HG03159 (cell line): ENCODE data around the gene GPSM1.
A peak's percentile ranks its signal among the peaks of the same experiment; 100 is the strongest.
"Not testable (repeated sequence)": the region's sequence is repeated elsewhere in the genome, so short reads cannot be mapped to it uniquely, and the experiment has no call there.

Experiments
- ATAC-seq: cut with Tn5 transposase; IDR thresholded peaks from one replicate; pipeline ENCODE4 v1.9.1; 2021; ENCODE audit warnings: mild to moderate bottlenecking, moderate library complexity; ENCODE audit not compliant: unreplicated experiment

GPSM1 gene

DNA sequence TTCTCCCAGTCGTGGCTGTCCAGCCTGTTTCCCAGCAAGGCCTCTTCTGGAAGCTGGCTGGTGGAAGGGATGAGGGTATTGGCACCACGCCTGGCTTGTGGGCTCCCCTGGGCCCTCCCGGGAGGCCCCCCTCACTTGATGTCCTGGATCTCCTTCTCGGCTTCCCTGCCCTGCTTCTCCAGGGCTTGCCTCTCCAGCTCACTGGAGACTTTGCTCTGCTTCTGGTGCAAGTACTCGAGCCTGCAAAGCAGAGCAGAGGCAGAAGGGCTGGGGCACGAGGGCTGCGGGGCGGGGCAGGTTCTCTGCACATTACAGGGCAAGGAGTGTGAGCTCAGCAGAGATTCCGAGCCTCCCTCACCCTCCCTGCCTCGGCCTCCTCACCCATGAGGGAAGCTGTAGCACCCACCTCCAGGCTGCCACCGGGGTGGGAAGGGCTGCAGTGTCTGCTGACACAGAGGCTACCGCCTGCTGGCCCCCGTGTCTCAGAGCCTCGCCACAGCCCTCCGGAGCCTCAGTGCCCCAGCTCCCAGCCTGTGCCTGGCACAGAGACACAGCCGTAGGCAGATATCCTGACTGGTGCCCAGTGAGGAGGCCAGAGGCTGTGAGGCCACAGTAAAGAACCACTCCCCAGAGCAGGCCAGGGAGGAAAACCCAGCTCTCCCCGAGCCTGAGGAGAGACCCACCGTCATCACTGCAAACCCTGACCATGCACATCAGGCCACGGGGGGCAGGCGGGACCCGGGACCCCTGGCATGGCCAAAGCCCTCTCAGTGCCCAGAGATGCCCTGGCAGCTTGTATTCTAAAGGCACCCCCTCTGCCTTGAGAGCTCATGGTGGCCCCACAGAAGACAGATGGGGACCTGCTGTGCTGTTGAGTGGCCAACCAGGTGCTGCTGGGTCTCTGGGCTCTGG is 65.5 kb downstream of the GPSM1 start:
- no peak for ATAC-seq

DNA sequence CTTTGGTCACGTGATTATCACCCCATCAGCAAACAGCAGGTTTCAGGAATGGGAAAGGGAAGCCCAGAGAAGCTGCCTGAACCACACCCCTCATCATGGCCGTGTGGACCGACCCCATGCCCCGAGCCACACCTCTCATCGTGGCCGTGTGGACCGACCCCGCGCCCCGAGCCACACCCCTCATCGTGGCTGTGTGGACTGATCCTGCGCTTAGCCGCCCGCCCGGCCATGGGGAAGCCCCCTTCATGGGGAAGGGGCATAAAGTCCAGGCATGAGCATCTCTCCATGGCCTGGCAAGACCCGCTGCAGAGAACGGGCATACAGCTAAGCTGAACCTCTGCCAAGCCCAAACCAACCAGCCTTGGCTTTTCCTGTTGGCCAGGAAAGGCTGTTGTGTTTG is 66.2 kb downstream of the GPSM1 start:
- no peak for ATAC-seq

DNA sequence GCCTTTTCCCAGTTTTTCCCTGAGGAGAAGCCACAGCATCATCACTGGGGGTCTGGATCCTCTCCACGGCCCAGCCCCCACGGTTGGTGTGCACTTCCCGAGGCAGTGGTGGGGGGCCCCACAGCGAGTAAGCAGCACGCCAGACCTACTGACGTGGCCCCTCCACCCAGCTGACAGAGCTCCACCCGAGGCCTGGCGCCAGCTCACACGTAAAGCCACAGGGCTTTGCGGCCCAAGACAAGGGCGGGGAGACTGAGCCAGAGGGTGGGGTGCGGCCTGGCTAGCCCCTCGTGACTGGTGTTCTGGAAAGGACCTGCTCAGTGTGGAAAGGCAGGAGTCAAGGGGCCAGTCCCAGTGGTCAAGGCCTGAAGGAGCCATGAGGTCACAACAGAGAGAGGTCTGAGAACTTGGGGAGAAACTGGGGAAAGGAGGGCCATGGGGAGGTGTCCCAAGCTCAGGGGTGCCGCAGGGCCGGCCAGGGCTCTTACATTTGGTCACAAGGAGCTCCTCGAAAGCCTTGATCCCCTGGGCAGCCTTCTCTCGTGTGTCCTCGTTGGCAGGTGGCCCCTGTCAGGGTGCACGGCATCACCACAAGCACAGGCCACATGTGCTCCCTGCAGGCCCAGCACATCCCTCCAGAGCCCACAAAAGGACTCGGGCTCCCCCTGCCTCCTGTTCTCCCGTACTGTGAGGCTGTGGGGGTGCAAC is 67.1 kb downstream of the GPSM1 start:
- ATAC-seq: no peak

DNA sequence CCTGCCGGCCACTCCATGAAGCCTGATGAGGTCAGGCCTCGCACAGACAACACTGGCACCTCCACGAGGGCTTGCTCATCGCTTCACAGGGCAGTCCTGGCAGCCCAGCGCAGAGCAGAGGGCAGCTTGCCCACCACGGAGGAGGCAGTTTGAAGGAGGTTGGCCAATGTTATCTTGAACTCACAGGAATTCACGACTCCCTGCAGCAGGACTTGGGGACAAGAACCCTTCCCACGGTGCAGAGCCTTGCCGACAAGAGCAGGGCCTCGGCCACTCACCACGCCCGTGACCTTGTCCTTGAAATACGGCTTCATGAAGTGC is 67.6 kb downstream of the GPSM1 start:
- no peak for ATAC-seq

DNA sequence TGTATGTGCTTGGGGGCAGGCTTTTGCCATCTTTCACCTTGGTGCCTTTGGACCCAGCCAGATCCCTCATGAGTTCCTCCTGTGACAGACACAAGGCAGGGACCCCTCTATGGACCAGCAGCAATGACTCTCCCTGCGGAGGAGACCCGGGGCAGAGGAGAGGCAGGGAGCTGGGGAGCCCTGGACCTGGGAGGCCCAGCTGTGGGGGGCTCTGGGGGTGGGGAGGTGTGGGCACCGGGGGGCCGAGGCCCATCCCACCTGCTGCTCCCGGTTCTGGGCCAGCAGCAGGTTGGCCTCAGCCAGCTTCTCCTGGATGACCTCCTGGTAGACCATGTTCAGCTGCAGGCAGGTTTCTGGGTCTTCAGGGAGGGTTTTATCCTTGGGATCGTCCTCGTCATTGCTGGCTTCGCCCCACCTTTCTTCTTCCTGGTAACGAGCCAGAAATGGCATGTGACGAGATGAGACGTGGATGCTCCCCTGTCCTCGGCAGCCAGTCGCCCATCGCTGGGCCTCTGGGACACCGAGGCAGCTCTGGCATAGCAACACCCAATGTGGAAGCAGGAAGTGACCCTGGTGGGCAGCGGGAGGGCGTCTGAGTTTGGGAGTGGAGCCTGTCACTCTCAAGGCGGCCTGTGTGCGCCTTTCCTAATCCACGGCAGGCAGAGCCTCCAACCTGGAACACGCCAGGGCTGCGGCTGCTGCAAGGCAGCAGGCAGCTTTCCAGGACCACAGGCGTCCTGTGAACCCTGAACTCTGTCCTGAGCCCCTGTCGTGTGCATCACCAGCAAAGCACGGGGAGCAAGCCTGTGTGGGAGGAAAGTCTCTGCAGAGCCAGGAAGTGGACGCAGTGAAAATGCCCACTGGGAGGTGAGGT is 68.2 kb downstream of the GPSM1 start:
- ATAC-seq: no peak

DNA sequence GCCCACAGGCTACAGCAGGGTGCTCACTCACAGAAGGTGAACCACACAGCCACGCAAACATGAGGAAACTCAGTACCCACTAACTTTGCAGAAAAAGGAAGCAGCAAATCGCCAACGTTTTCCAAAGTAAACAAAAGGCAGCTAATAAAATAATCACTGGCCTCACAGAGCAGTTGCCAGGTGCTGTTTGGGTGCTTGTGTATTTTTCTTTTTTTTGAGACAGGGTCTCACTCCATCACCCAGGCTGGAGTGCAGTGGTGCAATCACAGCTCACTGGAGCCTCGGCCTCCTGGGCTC is 68.8 kb downstream of the GPSM1 start:
- ATAC-seq: no peak

DNA sequence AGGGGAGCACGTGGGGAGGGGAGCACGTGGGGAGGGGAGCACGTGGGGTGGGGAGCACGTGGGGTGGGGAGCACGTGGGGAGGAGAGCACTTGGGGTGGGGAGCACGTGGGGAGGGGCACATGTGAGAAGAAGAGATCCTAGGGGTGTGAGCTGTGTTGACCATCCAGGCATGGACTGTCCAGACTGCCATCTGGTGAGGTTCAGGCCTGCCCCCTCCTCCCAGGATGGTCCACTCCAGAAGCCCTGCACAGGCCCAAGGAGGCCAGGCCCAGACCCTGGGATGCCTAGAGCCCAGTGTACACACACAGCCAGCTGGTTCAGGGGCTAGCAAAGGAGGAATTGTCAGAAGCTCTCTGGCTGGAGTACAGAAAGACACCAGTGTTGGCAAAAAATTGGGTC is 70.3 kb downstream of the GPSM1 start:
- ATAC-seq: no peak

DNA sequence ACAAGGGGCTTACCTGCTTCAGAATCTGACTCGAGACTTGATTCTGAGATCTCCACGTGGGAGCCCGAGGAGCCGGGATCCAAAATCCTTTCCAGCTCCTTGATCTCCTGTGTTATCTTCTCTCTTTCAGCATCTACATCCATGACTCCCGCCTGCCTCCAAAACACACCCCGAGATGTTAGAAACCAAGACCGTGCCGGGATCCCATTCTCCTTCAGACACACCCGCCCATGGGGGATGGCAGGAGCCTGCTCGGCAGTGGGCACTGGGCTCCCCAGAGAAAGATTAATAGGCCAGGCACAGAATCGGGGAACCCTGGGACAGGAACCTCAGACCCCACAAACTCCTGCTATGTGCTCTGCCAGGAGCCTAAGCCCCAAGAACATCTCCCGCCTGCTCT is 70.9 kb downstream of the GPSM1 start:
- no peak for ATAC-seq

DNA sequence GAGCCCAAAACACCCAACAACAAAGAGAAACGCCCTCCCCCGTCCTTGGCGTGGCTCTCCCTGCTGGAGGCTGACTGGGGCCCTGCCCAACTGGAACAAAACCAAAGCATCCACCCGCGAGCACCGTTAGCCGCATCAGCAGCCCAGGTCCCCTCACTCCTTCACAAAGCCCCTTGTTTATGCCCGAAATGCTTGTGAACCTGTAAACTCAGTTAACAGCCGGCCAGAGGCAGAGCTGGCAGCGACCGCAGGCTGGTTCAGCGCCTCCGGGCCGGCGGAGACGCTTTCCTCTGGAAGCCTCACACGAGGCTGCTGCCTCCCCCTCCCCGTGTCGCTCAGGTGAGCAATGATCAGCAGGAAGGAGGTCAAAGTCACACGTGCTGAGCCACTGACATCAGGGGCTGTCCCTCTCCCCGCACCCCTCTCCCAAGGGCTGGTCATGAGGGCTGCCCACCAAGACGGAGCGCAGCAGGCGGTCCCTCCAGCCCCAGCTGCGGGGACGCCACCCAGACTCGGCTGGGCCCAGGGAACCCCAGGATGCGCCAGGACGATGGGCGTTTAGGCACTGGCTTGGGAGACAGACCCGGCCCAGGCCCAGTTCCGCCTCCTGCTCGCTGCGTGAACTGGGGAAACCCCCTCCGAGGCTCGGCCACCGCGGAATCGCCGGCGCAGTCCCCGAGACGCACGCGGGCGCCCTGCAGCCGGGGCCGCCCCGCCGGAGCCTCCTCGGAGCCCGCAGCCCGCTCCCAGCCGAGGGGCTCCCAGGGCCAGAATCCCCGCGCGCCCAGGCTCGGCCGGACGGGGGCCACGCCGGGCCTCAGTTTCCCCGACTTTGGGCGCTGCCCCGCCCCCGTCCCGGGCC is 72.1 kb downstream of the GPSM1 start:
- no peak for ATAC-seq

DNA sequence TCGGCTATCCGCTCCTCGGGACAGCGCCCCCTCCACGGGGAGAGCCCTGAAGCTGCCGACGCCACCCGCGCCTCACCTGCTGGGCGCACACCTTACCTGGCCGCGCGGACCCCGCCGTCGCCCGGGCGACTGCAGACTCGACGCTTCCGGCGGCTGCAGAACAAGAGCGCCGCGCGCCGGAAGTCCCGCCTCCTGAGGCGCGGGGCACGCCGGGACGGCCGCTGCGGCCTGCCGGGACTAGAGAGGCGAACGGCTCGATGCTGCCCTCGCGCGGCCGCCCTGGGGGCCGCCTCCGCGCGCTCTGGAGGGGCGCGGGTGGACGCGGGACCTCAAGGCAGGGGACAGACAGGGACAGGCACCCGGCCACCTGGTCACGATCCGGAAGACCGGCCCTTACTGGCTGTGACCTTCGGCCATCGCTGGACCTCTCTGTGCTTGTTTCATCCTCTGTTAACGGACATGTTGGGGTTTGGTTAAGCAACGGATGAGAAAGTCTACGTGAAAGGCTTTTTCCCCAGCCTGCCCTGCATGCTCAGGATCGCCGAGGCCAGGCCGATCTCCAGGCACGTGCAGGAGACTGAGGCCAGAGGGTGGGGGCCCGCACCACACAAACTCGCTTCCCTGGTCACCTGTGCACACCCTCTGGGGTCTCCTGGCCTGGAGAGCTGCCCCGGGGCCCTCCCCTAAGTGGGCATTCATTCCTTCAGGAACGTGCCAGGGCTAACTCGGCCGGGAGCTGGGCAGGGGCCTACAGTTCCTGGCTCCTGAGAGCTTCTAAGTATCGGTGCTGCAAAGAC is 72.9 kb downstream of the GPSM1 start, which contains the start of gene SNAPC4:
Gene SNAPC4, minus strand, starts transcription at position 133 of the 797 bp plus-strand sequence. CDS start 1,742 bp downstream, outside the sequence.
- peak; percentile 65 for ATAC-seq

DNA sequence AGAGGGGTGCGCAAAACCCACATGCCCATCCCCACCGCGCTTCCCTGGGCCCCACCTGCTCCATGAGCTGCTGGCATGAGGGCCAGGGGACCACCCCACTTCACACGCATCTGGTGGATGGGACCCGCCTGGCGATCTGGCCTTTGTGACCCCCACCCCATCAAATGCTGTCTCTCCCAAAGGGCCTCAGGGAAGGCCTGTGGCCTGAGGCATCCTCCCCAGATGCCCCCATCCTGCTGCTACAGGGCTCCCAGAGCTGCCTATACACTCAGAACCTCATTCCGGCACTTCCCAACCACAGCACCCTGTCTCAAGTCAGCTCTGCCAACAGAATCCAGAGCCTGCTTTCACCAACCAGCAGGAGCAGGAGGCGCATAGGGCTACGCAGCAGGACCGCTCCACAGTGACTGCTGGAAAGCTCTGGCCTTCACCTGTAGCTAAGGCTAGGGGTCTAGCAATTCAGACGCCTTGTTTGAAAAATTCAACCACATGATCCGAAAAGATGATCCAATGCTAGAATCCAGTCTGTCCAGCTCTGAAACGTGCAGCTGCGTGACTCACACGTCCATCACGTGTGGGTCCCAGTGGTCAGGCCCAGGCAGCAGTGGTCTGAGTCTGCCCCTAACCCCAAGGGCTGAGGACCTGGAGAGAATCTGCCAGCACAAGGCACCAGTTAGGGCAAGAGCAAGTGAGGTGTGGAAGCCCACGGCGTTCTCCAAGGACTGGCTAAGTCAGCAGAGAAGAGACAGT is 74.0 kb downstream of the GPSM1 start:
- no peak for ATAC-seq

DNA sequence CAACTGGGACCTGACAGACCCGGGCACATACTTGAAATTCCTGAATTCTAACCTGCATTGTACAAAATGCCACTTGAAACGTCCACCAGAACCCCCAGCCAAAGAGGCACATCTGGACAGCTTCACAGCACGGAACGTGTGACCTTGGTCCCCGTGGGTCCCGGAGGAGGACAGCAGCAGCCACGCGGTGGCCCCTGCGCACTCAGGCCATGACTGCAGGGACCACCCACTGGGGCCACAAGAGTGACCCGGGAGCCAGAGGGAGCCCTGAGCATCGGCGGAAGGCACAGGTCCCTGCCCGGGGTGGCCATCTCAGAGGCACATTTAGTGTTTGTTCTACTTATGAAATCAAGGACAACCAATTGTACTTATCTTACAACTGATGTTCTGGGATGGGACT is 74.7 kb downstream of the GPSM1 start:
- ATAC-seq: no peak

DNA sequence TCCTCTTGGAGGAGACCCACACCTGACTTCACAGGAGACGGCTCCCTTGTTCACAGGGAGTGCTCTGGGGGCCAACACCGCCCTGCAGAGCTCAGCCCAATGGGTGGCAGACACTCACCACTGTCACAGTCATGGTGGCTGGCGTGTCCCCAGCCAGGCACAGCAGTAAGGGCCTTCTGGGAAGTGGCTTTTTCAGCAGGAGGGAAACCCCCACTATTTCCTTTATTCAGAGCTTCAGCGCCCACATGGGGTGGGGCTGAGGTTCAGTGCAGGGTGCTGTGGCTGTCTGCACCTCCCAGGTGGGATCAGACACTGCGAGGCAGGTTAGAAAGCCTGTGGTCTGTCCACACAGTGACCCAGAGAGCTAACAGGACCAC is 76.2 kb downstream of the GPSM1 start:
- ATAC-seq: no peak

DNA sequence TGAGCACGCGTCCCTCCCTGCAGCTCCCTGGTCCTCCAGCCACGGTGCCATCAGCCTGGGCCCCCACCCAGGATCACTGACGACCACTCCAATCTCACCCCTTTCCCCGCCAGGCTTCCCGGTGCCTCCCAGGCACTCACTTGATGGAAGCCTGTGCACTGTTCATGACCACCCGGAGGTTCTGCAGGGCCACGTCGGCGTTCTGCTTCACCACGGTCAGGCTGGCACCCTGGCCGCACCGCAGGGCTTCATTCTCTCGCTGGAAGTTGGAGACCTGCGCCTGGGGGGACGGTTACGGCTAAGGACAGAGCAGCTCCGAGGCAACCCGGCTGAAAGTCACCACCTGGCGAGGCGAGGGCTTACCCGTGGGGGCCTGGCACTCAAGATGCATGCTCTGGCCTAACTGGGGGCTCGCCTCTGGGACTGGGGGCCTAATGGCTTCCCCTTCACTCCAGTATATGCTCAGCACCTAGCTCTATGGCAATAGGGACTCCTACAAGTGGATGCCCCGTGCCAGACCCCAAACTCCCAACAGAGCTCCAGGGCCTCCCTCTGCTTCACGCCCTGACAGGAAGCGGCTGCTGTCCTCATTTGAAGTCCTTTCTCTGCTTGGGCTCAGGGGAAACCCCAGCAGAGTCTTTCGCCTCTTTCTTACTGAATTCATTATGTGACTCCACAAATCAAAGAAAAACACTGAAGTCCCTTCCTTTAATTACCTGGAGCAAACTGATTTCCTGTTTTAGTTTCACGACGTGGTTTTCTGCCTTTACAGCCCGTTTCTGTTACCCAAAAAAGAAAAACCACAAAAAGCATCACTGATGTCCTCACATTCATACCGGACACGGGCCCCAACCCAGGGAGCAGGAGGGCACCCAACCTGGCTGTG is 76.8 kb downstream of the GPSM1 start:
- no peak for ATAC-seq

DNA sequence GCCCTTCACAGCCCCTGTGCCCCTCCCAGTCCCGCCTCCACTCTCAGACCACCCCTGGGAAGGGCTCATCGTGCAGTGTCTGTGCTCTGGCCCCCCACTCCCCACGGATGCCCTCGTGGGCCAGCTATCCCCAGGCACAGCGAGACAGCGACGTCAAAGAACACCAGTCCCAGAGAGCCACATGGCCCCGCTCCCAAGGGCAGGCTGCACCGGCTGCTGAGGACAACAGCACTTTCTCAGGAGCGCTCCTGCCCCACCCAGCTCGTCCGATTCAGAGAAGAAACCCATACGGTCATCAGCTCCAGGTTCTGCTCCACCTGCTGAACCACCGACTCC is 77.4 kb downstream of the GPSM1 start:
- no peak for ATAC-seq

DNA sequence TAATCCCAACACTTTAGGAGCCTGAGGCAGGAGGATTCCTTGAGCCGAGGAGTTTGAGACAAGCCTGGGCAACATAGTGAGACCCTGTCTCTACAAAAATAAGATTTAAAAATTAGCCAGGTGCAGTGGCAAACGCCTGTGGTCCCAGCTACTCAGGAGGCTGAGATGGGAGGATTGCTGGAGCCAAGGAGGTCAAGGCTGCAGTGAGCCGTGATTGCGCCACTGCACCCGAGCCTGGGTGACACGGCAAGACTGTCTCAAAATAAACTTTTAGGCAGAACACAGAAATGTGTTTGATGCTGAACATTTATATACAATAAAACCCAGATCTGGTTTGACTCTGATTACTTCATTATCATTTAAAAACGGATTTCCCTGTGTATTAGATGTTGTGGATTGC is 78.1 kb downstream of the GPSM1 start:
- no peak for ATAC-seq

DNA sequence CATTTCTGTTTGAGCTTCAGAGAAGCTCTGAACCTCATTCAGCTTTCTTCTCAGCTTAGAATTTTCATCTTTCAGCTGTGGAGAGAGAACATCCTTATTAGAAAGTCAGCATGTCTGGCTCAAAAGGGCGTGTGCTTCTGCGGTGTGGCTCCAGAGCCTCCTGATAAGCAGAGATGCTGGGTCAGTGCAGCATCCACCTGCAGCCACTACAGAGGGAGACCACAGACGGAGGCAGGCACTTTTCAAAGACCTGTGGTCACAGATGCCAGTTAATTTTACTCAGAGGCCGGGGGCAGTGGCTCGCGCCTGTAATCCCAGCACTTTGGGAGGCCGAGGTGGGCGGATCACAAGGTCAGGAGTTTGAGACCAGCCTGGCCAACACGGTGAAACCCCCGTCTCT is 78.6 kb downstream of the GPSM1 start:
- not testable (repeated sequence) for ATAC-seq

DNA sequence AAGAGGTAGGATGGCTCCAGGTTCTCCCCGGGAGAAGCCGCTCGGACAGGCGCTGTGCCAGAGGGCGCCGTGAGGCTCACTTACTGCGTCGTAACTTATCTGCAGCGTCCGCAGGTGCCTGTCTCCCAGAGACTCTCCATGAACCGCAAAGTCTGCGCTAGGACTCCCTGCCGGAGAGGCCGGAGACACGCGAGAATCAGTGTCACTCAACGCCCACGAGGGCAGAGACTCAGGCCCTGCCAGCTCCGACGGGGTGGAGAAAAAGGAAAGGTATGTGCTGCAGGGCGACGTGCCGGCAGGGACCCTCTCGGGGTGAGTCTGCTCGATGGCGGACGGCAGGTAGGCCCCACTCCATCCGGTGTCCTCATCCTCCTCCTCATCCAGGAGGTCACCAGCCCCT is 79.7 kb downstream of the GPSM1 start:
- not testable (repeated sequence) for ATAC-seq
